GM23338 (cell line): Measurements from ENCODE around the gene RYR1.

Experiments used
- CREB1 ChIP-seq: fragments of 250-450 bp; sonication (Bioruptor Pico); IDR thresholded peaks from 2 replicates; pipeline ENCODE4 v1.5.0; 2020; ENCODE audit warnings: low read depth, mild to moderate bottlenecking, moderate library complexity
- ETS1 ChIP-seq: IDR thresholded peaks from 2 replicates; pipeline ENCODE4 v1.6.1; 2016; ENCODE audit warnings: antibody characterized with exemption
- EZH2 ChIP-seq: fragments of 200-600 bp; sonication (generic); IDR thresholded peaks from one replicate; pipeline ENCODE4 v1.8.0; 2017; ENCODE audit warnings: antibody characterized with exemption, mild to moderate bottlenecking, low read depth; ENCODE audit not compliant: unreplicated experiment
- EZH2phosphoT487 ChIP-seq: fragments of 200-600 bp; sonication (generic); IDR thresholded peaks from one replicate; pipeline ENCODE4 v1.8.1; 2018; ENCODE audit warnings: antibody characterized with exemption; ENCODE audit not compliant: unreplicated experiment
- JUNB ChIP-seq: IDR thresholded peaks from one replicate; pipeline ENCODE4 v1.6.1; 2016; ENCODE audit warnings: antibody characterized with exemption; ENCODE audit not compliant: unreplicated experiment
- POLR2AphosphoS5 ChIP-seq: IDR thresholded peaks from 2 replicates; pipeline ENCODE4 v1.6.1; 2016; ENCODE audit warnings: antibody characterized with exemption, low read depth
- STAT1 ChIP-seq: IDR thresholded peaks from one replicate; pipeline ENCODE4 v1.6.1; 2016; ENCODE audit warnings: antibody characterized with exemption; ENCODE audit not compliant: unreplicated experiment
- ZNF331 ChIP-seq: fragments of 250-450 bp; sonication (Bioruptor Pico); IDR thresholded peaks from 2 replicates; pipeline ENCODE4 v1.5.0; 2020; ENCODE audit warnings: low read depth, mild to moderate bottlenecking, moderate library complexity
- ZNF462 ChIP-seq: fragments of 250-450 bp; sonication (Bioruptor Pico); IDR thresholded peaks from 2 replicates; pipeline ENCODE4 v1.5.0; 2020; ENCODE audit warnings: mild to moderate bottlenecking, moderate library complexity
- TF ChIP-seq, protein P1 (sequence below), 2 experiments: fragments of 200-600 bp in 1 of 2; sonication (generic) in 1 of 2; conservative IDR thresholded peaks; 2 replicates each; pipeline versions ENCODE4 v1.5.1 to v1.6.1; 2016 to 2017; ENCODE audit warnings: antibody characterized with exemption in 2 of 2, low read depth in 2 of 2, mild to moderate bottlenecking in 2 of 2, moderate library complexity in 1 of 2
- TF ChIP-seq, protein P2 (sequence below): IDR thresholded peaks from one replicate; pipeline ENCODE4 v1.6.1; 2018; ENCODE audit warnings: antibody characterized with exemption; ENCODE audit not compliant: unreplicated experiment

- TF ChIP-seq, protein P1, sequence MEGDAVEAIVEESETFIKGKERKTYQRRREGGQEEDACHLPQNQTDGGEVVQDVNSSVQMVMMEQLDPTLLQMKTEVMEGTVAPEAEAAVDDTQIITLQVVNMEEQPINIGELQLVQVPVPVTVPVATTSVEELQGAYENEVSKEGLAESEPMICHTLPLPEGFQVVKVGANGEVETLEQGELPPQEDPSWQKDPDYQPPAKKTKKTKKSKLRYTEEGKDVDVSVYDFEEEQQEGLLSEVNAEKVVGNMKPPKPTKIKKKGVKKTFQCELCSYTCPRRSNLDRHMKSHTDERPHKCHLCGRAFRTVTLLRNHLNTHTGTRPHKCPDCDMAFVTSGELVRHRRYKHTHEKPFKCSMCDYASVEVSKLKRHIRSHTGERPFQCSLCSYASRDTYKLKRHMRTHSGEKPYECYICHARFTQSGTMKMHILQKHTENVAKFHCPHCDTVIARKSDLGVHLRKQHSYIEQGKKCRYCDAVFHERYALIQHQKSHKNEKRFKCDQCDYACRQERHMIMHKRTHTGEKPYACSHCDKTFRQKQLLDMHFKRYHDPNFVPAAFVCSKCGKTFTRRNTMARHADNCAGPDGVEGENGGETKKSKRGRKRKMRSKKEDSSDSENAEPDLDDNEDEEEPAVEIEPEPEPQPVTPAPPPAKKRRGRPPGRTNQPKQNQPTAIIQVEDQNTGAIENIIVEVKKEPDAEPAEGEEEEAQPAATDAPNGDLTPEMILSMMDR (conservative IDR thresholded peaks at IDR 0.05; ENCODE audit: low read depth in 2 of 2) = no peak
- TF ChIP-seq POLR2AphosphoS5 (no peak), ETS1 (no peak), EZH2 (no peak), ZNF462 (CRISPR knock-in tag) (no peak), JUNB (no peak), EZH2phosphoT487 (no peak), CREB1 (CRISPR knock-in tag) (no peak), ZNF331 (CRISPR knock-in tag) (no peak), STAT1 (no peak)
- TF ChIP-seq, protein P2, sequence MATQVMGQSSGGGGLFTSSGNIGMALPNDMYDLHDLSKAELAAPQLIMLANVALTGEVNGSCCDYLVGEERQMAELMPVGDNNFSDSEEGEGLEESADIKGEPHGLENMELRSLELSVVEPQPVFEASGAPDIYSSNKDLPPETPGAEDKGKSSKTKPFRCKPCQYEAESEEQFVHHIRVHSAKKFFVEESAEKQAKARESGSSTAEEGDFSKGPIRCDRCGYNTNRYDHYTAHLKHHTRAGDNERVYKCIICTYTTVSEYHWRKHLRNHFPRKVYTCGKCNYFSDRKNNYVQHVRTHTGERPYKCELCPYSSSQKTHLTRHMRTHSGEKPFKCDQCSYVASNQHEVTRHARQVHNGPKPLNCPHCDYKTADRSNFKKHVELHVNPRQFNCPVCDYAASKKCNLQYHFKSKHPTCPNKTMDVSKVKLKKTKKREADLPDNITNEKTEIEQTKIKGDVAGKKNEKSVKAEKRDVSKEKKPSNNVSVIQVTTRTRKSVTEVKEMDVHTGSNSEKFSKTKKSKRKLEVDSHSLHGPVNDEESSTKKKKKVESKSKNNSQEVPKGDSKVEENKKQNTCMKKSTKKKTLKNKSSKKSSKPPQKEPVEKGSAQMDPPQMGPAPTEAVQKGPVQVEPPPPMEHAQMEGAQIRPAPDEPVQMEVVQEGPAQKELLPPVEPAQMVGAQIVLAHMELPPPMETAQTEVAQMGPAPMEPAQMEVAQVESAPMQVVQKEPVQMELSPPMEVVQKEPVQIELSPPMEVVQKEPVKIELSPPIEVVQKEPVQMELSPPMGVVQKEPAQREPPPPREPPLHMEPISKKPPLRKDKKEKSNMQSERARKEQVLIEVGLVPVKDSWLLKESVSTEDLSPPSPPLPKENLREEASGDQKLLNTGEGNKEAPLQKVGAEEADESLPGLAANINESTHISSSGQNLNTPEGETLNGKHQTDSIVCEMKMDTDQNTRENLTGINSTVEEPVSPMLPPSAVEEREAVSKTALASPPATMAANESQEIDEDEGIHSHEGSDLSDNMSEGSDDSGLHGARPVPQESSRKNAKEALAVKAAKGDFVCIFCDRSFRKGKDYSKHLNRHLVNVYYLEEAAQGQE = no peak
Measured at GRCh38 chr19:38430931-38431330, 2.6 kb upstream of the RYR1 start.
